HG02759 (cell line): ENCODE data around the gene ACER3.

Experiments
- ATAC-seq: cut with Tn5 transposase; IDR thresholded peaks from one replicate; pipeline ENCODE4 v1.9.1; 2021; ENCODE audit warnings: mild to moderate bottlenecking, moderate library complexity; ENCODE audit not compliant: unreplicated experiment

ACER3 gene

GRCh38 chr11:77071671-77072605 lies 211.2 kb downstream of the ACER3 start:
- ATAC-seq, result no peak

- ATAC-seq, result no peak
Measured at GRCh38 chr11:77072851-77073327, 212.2 kb downstream of the ACER3 start.

GRCh38 chr11:77073328-77074001 lies 212.7 kb downstream of the ACER3 start:
- ATAC-seq, result no peak

- no peak for ATAC-seq
Measured at GRCh38 chr11:77074205-77074604, 213.5 kb downstream of the ACER3 start.

GRCh38 chr11:77074626-77075221 lies 214.0 kb downstream of the ACER3 start:
- ATAC-seq, result no peak

- no peak for ATAC-seq
Measured at GRCh38 chr11:77075425-77075905, 214.7 kb downstream of the ACER3 start.
